Fibroblast of lung (primary cell): ENCODE data around the gene C9orf50. TPM values are rescaled to one million over a fixed set of nuclear protein-coding genes. Genes with fewer than 3 reads are reported as not detected.

Experiments
- DNase-seq, 2 donors: peaks; one replicate each; pipeline versions ENCODE4 v3.0.0 to v3.0.0-alpha.2; 2010; ENCODE audit warnings: low read depth in 2 of 2
- H2AFZ ChIP-seq: 2 replicates; pipeline ENCODE4 v1.5.1; 2012; ENCODE audit warnings: low read length, control low read depth, inconsistent platforms
- H3K27ac ChIP-seq: 2 replicates; pipeline ENCODE4 v1.5.1; 2011; ENCODE audit warnings: low read length, control low read depth; ENCODE audit not compliant: insufficient read depth
- H3K27me3 ChIP-seq: 2 replicates; pipeline ENCODE4 v1.5.1; 2011; ENCODE audit warnings: mild to moderate bottlenecking, low read length; ENCODE audit not compliant: control insufficient read depth, insufficient read depth
- H3K36me3 ChIP-seq: 2 replicates; pipeline ENCODE4 v1.5.1; 2011; ENCODE audit warnings: low read length; ENCODE audit not compliant: control insufficient read depth, insufficient read depth
- H3K4me1 ChIP-seq: 2 replicates; pipeline ENCODE4 v1.5.1; 2011; ENCODE audit warnings: low read length; ENCODE audit not compliant: control insufficient read depth, insufficient read depth; ENCODE audit errors: extremely low read depth
- H3K4me2 ChIP-seq: 2 replicates; pipeline ENCODE4 v1.5.1; 2011; ENCODE audit warnings: low read length, control low read depth; ENCODE audit not compliant: insufficient read depth; ENCODE audit errors: extremely low read depth
- H3K4me3 ChIP-seq, 4 experiments: fragments of 200-600 bp in 1 of 4; sonication (generic) in 1 of 4; replicated peaks in 1 of 4; 2 replicates each; pipeline ENCODE4 v1.5.1; 2011 to 2016; ENCODE audit warnings: low read length in 4 of 4, low read depth in 3 of 4, mild to moderate bottlenecking in 3 of 4, control low read depth in 2 of 4, inconsistent platforms in 1 of 4, mixed read lengths in 1 of 4; ENCODE audit not compliant: insufficient read depth in 1 of 4; ENCODE audit errors: control extremely low read depth in 1 of 4
- H3K79me2 ChIP-seq: 2 replicates; pipeline ENCODE4 v1.5.1; 2012; ENCODE audit warnings: mild to moderate bottlenecking, low read length, inconsistent platforms; ENCODE audit not compliant: control insufficient read depth, insufficient read depth
- H3K9ac ChIP-seq: 2 replicates; pipeline ENCODE4 v1.5.1; 2011; ENCODE audit warnings: mild to moderate bottlenecking, low read length, control low read depth; ENCODE audit not compliant: insufficient read depth
- H3K9me3 ChIP-seq: 2 replicates; pipeline ENCODE4 v1.5.1; 2012; ENCODE audit warnings: low read depth, low read length; ENCODE audit not compliant: control insufficient read depth, insufficient read depth
- H4K20me1 ChIP-seq: 2 replicates; pipeline ENCODE4 v1.5.1; 2011; ENCODE audit warnings: low read length; ENCODE audit not compliant: control insufficient read depth, insufficient read depth; ENCODE audit errors: extremely low read depth
- CTCF ChIP-seq, 2 donors: IDR thresholded peaks in 1 of 2; conservative IDR thresholded peaks in 1 of 2; 1 replicate in 1 of 2; 2 replicates in 1 of 2; pipeline ENCODE4 v1.5.1; 2011 to 2012; ENCODE audit warnings: low read length in 2 of 2, control low read depth in 1 of 2, inconsistent platforms in 1 of 2, low read depth in 1 of 2, mild to moderate bottlenecking in 1 of 2
- EZH2 ChIP-seq: IDR thresholded peaks from 2 replicates; pipeline ENCODE4 v1.5.1; 2012; ENCODE audit warnings: low read length, control low read depth, mild to moderate bottlenecking; ENCODE audit errors: missing control alignments
- polyA plus RNA-seq, 2 donors: library from polyadenylated mRNA; depleted of rRNA in 1 of 2; stranded (reverse) in 1 of 2; unstranded in 1 of 2; fragments of >200 nt; gene quantifications; 2 replicates each; pipeline ENCODE4 v1.2.1, GENCODE V29; 2011 to 2012; ENCODE audit warnings: missing spikeins in 1 of 2
- total RNA-seq: library from RNA; depleted of rRNA; stranded (reverse); fragments of >200 nt; gene quantifications from 2 replicates; pipeline ENCODE4 v1.2.1, GENCODE V29; 2014

C9orf50 gene
- total and polyA plus RNA-seq, 2 donors (not counting 1 experiment from before 2014, with no cell fraction given), result 0.16 to 0.17 TPM

DNA sequence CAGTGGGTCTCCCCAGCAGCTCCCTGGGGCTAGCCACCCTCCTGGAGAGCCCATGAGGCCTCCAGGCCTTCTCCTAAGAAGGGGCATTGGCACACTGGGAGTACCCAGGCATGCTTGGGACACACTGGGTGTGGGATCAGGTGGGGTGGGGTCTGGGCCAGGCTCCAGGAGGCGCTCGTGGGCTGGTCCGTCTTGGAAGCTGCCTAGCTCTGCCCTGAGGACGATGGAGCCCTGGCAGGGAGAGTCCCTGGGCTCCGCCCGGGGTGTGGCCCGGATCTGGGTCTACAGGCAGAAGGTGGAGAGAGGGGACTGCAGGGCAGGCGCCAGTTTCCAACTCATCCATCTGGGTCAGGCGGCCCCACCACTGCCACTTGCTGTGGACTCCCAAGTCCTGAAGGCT, 46.9 kb upstream of the C9orf50 start:
- no peak overlapping the region for H3K9ac ChIP-seq
- H3K4me2 ChIP-seq, result no peak overlapping the region
- TF ChIP-seq CTCF (conservative IDR thresholded peaks at IDR 0.05 in 1 of 2, IDR thresholded peaks at IDR 0.05 in 1 of 2; ENCODE audit: low read depth in 1 of 2, low read length in 2 of 2) (no peak), EZH2 (no peak)
- H3K9me3 ChIP-seq, result no peaks in the 10 kb centered on the region
- no peak overlapping the region for H2AFZ ChIP-seq
- H3K27me3 ChIP-seq, result no peaks in the 10 kb centered on the region
- no peak for DNase-seq
- H3K79me2 ChIP-seq, result no peaks in the 10 kb centered on the region
- H3K4me3 ChIP-seq, result peak overlapping the region in 1 of 4 experiments; percentile 64
- H3K36me3 ChIP-seq, result no peaks in the 10 kb centered on the region
- no peaks in the 10 kb centered on the region for H3K4me1 ChIP-seq
- no peaks in the 10 kb centered on the region for H4K20me1 ChIP-seq
- H3K27ac ChIP-seq, result no peak overlapping the region

DNA sequence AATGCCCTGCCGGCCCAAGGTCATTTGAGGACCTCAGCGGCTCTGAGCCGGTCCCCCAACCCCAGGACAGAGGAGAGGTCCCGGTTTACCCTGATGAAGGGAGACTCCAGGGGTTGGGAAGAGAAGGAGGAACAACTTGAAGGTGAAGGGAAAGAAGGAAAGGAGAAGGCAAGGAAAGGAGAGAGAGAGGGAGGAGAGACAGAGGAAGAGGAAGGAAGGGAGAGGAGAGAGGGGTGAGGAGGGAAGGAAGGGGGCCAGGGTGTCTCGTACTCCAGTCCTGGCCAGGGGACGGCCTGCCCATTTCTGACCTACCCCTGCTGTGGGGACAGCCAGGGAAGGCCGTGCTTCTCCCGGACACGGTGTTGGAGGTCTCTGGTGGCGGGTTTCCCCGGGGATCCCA, 46.5 kb upstream of the C9orf50 start:
- Histone ChIP-seq H3K4me3 (peak overlapping the region in 1 of 4 experiments; percentile 64), H2AFZ (no peak overlapping the region), H3K9me3 (no peaks in the 10 kb centered on the region), H3K27ac (no peak overlapping the region), H4K20me1 (no peaks in the 10 kb centered on the region), H3K4me1 (no peaks in the 10 kb centered on the region), H3K9ac (no peak overlapping the region), H3K36me3 (no peaks in the 10 kb centered on the region), H3K27me3 (no peaks in the 10 kb centered on the region), H3K79me2 (no peaks in the 10 kb centered on the region), H3K4me2 (peak overlapping the region; percentile 3)
- DNase-seq, result no peak
- TF ChIP-seq EZH2 (no peak), CTCF (conservative IDR thresholded peaks at IDR 0.05 in 1 of 2, IDR thresholded peaks at IDR 0.05 in 1 of 2; ENCODE audit: low read depth in 1 of 2, low read length in 2 of 2) (no peak)

DNA sequence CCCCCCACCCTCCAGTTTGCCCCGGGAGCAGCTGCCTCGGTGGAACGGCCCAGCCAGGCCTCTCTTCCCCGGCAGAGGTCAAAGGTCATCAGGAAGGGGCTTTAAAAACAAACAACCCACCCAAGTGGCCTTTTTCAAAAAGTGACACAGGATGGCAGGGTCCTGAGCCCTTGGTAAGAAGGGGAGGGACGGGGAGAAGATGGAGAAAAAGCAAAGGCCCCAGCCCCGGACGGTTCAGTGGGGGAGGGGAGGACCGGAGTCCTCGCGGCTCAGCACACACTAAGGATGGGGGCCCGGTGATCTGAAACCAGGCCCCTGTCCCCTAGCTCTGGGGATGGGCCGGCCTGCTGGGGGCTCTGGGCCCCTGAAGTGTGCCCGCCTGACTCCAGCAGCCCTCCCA, 45.7 kb upstream of the C9orf50 start:
- Histone ChIP-seq H3K9ac (peak overlapping the region; percentile 46), H3K27me3 (no peaks in the 10 kb centered on the region), H3K4me3 (peak overlapping the region in 2 of 4 experiments; percentile 23 to 64), H3K9me3 (no peaks in the 10 kb centered on the region), H2AFZ (no peak overlapping the region), H3K4me2 (no peak overlapping the region), H4K20me1 (no peaks in the 10 kb centered on the region), H3K27ac (no peak overlapping the region), H3K4me1 (no peaks in the 10 kb centered on the region), H3K36me3 (no peaks in the 10 kb centered on the region), H3K79me2 (no peaks in the 10 kb centered on the region)
- DNase-seq, result no peak
- no peak for TF ChIP-seq CTCF (conservative IDR thresholded peaks at IDR 0.05 in 1 of 2, IDR thresholded peaks at IDR 0.05 in 1 of 2; ENCODE audit: low read depth in 1 of 2, low read length in 2 of 2)
- TF ChIP-seq EZH2, result no peak
